Inflammatory macrophage treated with lipopolysaccharide for 1 hour (primary cell): ENCODE results near the gene CES2.
"Not testable (repeated sequence)": the region's sequence is repeated elsewhere in the genome, so short reads cannot be mapped to it uniquely, and the experiment has no call there.

ENCODE experiments used
- DNase-seq, 2 donors: peaks; one replicate each; pipeline ENCODE4 v3.0.0-alpha.2; 2020 to 2022

The CES2 gene

DNA sequence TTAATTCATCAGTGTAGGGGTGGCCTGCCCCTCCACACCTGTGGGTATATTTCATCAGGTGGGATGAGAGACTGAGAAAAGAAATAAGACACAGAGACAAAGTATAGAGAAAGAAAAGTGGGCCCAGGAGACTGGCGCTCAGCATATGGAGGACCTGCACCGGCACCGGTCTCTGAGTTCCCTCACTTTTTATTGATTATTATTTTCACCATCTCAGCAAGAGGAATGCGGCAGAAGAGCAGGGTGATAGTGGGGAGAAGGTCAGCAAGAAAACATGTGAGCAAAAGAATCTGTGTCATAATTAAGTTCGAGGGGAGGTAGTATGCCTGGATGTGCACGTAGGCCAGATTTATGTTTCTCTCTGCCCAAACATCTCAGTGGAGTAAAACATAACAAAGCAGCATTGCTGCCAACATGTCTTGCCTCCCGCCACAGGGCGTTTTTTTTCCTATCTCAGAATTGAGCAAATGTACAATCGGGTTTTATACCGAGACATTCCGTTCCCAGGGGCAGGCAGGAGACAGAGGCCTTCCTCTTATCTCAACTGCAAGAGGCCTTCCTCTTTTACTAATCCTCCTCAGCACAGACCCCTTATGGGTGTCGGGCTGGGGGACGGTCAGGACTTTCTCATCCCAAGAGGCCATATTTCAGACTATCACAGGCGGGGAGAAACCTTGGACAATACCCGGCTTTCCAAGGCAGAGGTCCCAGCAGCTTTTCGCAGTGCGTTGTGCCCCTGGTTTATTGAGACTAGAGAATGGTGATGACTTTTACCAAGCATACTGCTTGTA, 20.2 kb downstream of the CES2 start:
- not testable (repeated sequence) for DNase-seq

- DNase-seq = not testable (repeated sequence)
These were observed 20.8 kb downstream of the CES2 start for GRCh38 chr16:66956154-66956457.

DNA sequence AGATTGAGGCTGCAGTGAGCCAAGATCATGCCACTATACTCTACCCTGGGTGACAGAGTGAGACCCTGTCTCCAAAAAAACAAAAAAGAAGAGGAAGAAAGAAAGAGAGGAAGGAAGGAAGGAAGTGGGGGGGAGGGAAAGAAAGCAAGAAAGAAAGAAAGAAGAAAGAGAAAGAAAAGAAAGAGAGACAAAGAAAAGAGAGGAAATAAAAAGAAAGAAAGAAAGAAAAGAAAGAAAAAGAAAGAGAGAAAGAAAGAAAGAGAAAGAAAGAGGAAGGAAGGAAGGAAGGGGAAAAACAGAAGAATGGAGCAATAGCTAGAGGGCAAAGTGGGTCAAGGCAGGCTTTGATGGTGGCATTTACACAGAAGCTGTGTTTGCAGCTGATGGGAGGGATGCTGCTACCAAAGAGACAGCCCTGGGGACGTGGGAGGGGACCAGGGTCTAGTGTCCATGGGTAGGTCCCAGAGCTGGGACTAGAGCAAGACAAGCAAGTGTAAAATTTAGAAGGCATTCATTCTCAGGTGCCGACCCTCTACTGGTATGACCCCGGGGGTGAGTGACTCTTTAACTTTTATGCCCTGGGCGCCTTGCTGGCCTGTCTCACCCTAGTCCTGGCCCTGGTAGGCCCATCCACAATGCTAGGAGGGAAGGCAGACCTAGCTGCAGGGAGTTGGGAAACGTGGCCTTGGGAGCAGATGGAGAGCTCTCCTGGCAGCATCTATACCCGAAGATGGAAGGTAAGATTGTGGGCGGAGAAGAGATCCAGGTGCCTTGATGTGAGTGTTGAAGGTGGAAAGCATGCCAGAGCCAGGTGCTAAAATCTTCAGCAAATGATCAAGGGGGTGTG, 23.8 kb downstream of the CES2 start:
- no peak for DNase-seq

- DNase-seq = peak in 1 of 2 donors; percentile 46
These were observed 24.4 kb downstream of the CES2 start for GRCh38 chr16:66959704-66960161.

- no peak for DNase-seq
These were observed 25.0 kb downstream of the CES2 start for GRCh38 chr16:66960270-66960669.

GRCh38 chr16:66961065-66961744, 25.9 kb downstream of the CES2 start, which contains the start of gene CES3:
CES3 (plus strand) TSS chr16:66961266; CDS start chr16:66961308, 42 bp downstream.
- peak; percentile 56 to 65 for DNase-seq

DNA sequence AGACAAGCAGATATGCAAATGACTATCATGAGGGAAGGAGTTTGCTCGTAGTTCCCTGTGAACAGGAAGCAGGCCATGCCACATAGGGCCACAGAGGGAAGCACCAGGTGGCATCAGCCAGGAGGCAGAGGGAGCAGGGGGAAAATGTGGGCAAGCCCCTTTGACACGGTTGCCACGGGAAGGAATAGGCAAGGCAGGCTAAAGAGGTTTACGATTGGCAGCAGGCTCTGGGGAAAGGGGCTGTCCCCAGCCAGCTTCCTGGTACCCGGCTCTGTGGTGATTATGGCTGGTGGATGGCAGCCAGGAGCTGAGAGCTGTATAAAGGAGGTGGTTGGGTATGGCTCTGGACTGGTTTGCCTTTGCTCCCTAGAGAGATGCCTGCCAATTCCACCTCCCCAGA, 26.6 kb downstream of the CES2 start:
- DNase-seq = peak in 1 of 2 donors; percentile 27

DNA sequence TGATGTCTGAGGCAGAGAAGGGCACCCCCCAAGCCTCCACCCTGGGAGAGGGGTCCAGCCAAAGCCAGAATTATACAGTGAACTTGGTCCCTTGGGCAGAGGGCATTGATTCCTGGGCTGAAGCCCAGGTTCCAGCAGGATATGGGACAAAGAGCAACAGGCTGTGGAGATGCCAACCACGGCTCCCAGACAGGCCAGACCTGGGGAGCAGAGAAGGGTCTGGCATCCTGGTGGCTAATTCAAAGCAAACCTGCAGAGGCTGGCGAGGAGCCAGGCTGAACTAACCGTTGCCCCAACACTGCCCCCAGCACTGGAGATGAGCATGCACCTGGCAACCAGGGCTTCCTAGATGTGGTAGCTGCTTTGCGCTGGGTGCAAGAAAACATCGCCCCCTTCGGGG, 28.7 kb downstream of the CES2 start:
- DNase-seq = no peak

GRCh38 chr16:66968847-66969246, 33.5 kb downstream of the CES2 start:
- DNase-seq = no peak

- DNase-seq = no peak
These were observed 35.7 kb downstream of the CES2 start for GRCh38 chr16:66970775-66971720.

DNA sequence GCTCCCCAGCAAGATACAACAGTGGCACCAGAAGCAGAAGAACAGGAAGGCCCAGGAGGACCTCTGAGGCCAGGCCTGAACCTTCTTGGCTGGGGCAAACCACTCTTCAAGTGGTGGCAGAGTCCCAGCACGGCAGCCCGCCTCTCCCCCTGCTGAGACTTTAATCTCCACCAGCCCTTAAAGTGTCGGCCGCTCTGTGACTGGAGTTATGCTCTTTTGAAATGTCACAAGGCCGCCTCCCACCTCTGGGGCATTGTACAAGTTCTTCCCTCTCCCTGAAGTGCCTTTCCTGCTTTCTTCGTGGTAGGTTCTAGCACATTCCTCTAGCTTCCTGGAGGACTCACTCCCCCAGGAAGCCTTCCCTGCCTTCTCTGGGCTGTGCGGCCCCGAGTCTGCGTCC, 37.7 kb downstream of the CES2 start:
- DNase-seq = no peak

GRCh38 chr16:66973716-66974115, 38.4 kb downstream of the CES2 start:
- no peak for DNase-seq

DNA sequence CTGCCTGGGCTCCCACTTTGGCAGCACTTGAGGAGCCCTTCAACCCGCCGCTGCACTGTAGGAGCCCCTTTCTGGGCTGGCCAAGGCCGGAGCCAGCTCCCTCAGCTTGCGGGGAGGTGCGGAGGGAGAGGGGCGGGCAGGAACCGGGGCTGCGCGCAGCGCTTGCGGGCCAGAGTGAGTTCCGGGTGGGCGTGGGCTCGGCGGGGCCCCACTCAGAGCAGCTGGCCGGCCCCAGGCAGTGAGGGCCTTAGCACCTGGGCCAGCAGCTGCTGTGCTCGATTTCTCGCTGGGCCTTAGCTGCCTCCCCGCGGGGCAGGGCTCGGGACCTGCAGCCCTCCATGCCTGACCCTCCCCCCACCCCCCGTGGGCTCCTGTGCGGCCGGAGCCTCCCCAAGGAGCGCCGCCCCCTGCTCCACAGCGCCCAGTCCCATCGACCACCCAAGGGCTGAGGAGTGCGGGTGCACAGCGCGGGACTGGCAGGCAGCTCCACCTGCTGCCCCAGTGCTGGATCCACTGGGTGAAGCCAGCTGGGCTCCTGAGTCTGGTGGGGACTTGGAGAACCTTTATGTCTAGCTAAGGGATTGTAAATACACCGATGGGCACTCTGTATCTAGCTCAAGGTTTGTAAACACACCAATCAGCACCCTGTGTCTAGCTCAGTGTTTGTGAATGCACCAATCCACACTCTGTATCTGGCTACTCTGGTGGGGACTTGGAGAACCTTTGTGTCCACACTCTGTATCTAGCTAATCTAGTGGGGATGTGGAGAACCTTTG, 39.0 kb downstream of the CES2 start:
- DNase-seq = not testable (repeated sequence)

DNA sequence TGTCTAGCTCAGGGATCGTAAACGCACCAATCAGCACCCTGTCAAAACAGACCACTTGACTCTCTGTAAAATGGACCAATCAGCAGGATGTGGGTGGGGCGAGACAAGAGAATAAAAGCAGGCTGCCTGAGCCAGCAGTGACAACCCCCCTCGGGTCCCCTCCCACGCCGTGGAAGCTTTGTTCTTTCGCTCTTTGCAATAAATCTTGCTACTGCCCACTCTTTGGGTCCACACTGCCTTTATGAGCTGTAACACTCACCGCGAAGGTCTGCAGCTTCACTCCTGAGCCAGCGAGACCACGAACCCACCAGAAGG, 39.6 kb downstream of the CES2 start:
- DNase-seq = peak in 1 of 2 donors; percentile 9

GRCh38 chr16:66975302-66975893, 40.1 kb downstream of the CES2 start:
- no peak for DNase-seq

- DNase-seq = no peak
These were observed 41.4 kb downstream of the CES2 start for GRCh38 chr16:66976746-66977145.

- DNase-seq = peak; percentile 68 to 96
These were observed 42.2 kb downstream of the CES2 start for GRCh38 chr16:66977341-66978113.

GRCh38 chr16:66979011-66979717, 43.8 kb downstream of the CES2 start:
- DNase-seq = peak; percentile 82 to 91

DNA sequence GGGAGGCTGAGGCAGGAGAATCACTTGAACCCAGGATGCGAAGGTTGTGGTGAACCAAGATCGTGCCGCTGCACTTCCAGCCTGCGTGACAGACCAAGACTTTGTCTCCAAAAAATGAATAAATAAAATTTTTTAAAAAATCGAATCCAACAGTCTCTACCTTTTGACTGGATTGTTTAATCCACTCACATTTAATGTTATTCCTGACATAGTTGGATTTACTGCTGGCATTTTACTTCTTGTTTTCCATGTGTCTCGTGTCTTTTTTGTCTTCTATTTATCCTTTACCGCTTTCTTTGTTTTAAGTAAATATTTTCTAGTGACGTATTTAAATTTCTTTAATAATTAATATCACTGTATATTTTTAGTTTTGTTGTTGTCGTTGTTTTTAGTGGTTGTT, 47.7 kb downstream of the CES2 start:
- no peak for DNase-seq

GRCh38 chr16:66984892-66985311, 49.6 kb downstream of the CES2 start:
- DNase-seq = no peak
